Measurements from ENCODE around the gene TCEAL3.

DNA sequence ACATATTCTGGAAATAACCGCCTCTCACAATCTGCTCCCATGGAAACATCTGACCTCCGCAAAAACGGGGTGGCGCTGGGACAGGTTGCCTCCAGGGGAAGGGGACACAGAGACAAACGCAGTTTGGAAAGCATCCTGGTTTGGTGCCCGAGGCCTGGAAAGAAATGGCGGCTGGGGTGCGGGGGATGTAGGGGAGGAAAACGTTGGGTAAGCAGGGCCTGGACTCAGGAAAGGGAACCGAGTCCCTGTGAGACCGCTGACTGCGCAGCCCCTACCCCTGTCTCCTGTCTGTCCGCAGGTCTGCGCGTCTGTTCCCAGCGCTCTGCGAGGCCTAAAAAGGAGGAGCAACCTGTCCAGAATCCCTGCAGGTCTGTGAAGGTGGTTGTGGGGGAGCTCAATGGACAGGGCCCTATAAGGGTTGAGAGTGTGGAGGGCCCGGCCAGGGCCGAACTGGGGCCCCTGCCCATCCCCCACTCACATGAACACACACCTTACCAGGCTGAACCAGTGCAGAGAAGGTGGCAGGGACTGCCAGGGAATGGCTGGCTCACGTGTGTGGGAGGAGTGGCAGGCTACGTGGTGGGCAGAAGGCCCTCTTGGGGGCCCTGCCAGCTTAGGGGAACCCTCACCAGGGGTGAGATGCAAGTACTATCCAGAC, 672 bp downstream of the TCEAL3 start:
- TF ChIP-seq, protein P1, sequence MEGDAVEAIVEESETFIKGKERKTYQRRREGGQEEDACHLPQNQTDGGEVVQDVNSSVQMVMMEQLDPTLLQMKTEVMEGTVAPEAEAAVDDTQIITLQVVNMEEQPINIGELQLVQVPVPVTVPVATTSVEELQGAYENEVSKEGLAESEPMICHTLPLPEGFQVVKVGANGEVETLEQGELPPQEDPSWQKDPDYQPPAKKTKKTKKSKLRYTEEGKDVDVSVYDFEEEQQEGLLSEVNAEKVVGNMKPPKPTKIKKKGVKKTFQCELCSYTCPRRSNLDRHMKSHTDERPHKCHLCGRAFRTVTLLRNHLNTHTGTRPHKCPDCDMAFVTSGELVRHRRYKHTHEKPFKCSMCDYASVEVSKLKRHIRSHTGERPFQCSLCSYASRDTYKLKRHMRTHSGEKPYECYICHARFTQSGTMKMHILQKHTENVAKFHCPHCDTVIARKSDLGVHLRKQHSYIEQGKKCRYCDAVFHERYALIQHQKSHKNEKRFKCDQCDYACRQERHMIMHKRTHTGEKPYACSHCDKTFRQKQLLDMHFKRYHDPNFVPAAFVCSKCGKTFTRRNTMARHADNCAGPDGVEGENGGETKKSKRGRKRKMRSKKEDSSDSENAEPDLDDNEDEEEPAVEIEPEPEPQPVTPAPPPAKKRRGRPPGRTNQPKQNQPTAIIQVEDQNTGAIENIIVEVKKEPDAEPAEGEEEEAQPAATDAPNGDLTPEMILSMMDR (IDR thresholded peaks at IDR 0.05) = no peak
- no peak for TF ChIP-seq POLR2AphosphoS5 (IDR thresholded peaks at IDR 0.05; ENCODE audit: low read depth, low read length)
